NAMALWA (cell line): ENCODE measurements around the gene NUP214.

Source experiments
- DNase-seq: peaks from one replicate; pipeline ENCODE4 v3.0.0-alpha.2; 2015; ENCODE audit warnings: low spot score

NUP214 gene

GRCh38 chr9:131277287-131277909, 152.0 kb downstream of the NUP214 start:
- DNase-seq = no peak

DNA sequence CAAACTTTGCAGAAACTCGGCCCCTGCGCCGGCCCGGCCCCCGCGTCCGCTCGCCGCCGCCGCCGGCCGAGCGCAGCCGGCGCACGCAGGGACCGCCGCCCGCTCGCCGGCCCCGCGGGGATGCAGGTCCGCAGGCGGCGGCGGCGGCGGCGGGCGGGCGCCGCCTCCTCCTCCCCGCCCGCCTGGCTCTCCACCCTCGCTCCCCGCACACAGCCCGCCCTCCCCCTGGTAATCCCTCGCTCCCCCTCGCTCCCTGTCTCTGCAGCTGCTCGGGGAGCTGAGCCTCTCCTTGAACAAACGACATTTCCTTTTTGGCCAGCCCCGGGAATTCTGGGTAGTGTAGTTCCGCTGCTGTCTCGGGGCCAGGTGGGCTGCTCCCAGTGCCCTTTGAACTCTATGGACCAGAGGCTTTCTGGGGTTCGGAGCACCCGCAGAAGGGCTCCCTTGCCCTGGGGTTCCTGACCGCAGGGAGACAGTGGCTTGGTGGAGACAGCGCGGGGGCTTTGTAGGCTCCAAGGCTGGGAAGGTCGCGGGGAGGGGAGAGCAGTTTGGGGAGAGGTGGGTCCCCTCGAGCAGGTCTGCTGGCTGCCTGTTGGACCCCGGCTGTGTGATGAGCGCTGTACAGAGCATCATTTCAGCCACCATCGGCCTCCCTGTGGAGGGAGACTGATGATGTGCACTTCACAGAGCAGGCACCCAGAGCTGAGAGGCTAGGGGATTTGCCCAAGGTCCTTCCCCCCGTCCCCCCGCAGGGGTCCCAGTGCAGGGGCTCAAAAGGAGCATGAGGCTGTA, 152.7 kb downstream of the NUP214 start:
- peak; percentile 83 for DNase-seq

- peak; percentile 34 for DNase-seq
Measured at GRCh38 chr9:131278702-131279111, 153.3 kb downstream of the NUP214 start.

DNA sequence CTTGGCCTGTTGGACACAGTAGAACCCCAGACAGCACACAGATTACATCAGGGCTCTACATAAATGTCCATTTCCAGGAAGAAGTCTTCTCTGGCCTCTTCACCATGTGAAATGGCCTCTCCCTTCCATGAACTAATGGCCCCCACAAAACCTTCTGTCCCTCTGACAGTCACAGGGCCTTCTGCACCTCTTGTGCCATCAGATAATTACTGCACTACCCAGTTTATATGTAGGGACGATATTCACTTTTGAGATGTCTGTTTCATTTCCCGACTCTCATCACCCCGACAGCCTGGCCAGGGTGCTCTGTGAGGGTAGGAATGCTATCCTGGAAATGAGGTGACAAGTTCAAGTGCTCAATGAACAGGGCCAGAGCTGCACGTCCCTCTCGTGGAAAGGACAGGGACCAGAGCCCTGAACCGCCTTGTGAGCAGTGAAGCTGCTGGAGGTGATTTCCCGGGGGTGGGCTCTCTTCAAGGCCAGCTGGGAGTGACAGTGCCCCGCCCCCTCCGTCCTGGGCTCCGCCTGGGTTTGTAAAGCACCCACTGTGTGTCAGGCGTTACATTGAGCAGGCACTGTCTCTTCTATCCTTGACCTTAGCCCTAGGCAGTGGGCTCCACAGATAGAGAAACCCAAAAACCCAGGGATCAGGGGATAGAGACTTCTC, 153.9 kb downstream of the NUP214 start:
- DNase-seq = no peak

DNA sequence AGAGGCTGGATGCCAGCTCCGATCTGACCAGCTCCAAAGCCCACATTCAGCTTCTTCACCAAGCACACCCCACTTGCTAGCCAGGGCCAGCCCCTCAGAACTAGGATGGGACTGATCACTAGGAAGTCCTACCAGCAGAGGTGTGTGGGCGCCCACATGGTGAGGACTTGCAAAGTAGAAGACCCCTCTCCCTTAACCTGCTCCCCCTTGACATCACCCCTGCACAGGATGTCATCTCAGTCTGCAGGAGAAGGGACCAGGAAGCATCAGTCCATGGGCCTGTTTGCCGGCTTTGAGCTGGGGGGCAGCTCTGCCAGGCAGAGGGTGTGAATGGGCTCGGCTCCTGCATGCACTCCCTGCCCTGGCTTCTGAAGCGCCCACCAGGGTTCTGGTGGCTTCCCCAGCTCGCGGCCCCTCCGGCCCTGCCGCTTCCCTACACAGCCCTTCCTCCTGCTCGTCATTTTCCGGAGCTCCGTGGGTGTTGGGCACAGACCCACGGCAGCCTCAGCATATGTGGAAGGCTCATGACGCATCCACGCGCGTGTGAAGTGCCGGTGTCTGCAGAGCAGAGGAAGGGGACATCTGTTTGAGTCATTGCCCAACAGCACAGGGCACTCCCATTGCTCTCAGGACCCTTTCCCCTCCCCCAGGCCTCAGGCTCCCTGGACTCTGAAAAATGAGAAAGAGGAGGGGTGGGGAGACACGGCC, 154.6 kb downstream of the NUP214 start:
- DNase-seq = no peak

- no peak for DNase-seq
Measured at GRCh38 chr9:131280660-131281059, 155.3 kb downstream of the NUP214 start.

DNA sequence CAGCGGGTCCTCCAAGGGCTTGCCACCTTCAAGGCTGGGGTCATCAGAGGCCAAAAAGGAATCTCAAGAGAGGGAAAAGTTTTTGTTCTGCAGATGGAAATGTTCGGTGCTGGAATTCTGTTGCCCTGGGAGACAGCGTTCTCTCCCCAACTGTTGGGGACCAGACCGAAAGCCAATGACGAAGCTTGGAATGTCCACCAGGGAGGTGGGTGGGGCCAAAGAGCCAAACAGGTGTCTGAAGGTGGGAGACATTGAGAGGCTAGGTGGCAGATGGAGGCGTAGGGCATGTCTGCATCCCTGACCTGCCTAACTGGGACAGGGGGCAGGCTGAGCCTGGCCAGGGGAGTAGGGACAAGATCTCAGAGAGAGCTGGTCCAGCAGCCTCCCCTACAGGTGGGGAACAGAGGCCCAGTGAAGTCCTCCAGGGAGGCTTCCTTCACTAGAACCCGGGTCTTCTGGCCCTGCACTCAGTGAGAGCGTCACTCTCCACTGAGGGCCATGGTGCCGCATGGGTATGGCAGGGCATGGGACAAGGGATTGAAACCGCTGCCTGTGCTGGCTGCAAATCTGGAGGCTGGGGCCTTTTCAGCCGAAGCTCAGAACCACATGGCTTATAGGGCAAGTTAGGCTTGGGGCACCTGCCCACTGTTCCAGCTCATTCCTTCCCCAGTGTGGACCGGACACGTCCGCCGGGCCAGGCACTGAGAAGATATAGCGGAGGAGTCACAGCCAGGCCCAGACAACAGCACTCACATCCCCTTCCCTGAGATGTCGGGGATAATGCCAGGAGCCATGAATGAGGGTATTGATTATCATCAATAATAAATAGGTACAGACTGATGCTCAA, 156.0 kb downstream of the NUP214 start:
- no peak for DNase-seq

- DNase-seq = no peak
Measured at GRCh38 chr9:131282175-131282574, 156.8 kb downstream of the NUP214 start.

GRCh38 chr9:131282688-131283422, 157.5 kb downstream of the NUP214 start:
- DNase-seq = no peak
